C1 segment of cervical spinal cord (tissue), 14 donors: Measurements from ENCODE around the gene SIAH1.
A peak's percentile ranks its signal among the peaks of the same experiment; 100 is the strongest.
"Not testable (repeated sequence)": the region's sequence is repeated elsewhere in the genome, so short reads cannot be mapped to it uniquely, and the experiment has no call there.

ENCODE experiments used
- DNase-seq, 14 donors: peaks; one replicate each; lab custom pipeline; 2025; lab: John Stamatoyannopoulos, UW

The SIAH1 gene

GRCh38 chr16:48393485-48394354, 8.5 kb upstream of the SIAH1 start:
- DNase-seq = peak in 12 of 14 donors; percentile 21 to 79 (median 56)

- no peak for DNase-seq
Measured at GRCh38 chr16:48392407-48392806, 7.2 kb upstream of the SIAH1 start.

- DNase-seq = no peak
Measured at GRCh38 chr16:48386559-48387312, 1.5 kb upstream of the SIAH1 start.

- DNase-seq = peak in 11 of 14 donors; percentile 51 to 80 (median 69)
Measured at GRCh38 chr16:48384520-48385252, 527 bp downstream of the SIAH1 start.

- DNase-seq = peak in 5 of 14 donors; percentile 11 to 69 (median 55)
Measured at GRCh38 chr16:48383877-48384519, 1.2 kb downstream of the SIAH1 start.

GRCh38 chr16:48383009-48383876, 2.0 kb downstream of the SIAH1 start:
- DNase-seq = no peak

- DNase-seq = no peak
Measured at GRCh38 chr16:48382131-48382530, 3.1 kb downstream of the SIAH1 start.

- no peak for DNase-seq
Measured at GRCh38 chr16:48381201-48381600, 4.0 kb downstream of the SIAH1 start.

- DNase-seq = no peak
Measured at GRCh38 chr16:48378836-48379235, 6.4 kb downstream of the SIAH1 start.

- DNase-seq = no peak
Measured at GRCh38 chr16:48378276-48378675, 6.9 kb downstream of the SIAH1 start.

GRCh38 chr16:48377301-48377700, 7.9 kb downstream of the SIAH1 start:
- DNase-seq = not testable (repeated sequence)

GRCh38 chr16:48374255-48374654, 11.0 kb downstream of the SIAH1 start:
- no peak for DNase-seq

- no peak for DNase-seq
Measured at GRCh38 chr16:48373258-48374029, 11.8 kb downstream of the SIAH1 start.

- no peak for DNase-seq
Measured at GRCh38 chr16:48372744-48373143, 12.5 kb downstream of the SIAH1 start.

GRCh38 chr16:48371393-48371780, 13.8 kb downstream of the SIAH1 start:
- no peak for DNase-seq

GRCh38 chr16:48370668-48371392, 14.4 kb downstream of the SIAH1 start:
- not testable (repeated sequence) for DNase-seq

GRCh38 chr16:48370229-48370628, 15.0 kb downstream of the SIAH1 start:
- no peak for DNase-seq

- DNase-seq = no peak
Measured at GRCh38 chr16:48369765-48370164, 15.4 kb downstream of the SIAH1 start.

GRCh38 chr16:48367441-48368049, 17.7 kb downstream of the SIAH1 start:
- no peak for DNase-seq
